SK-MEL-5 (cell line): ENCODE measurements around the gene FRS3. TPM values are rescaled to one million over a fixed set of nuclear protein-coding genes. Genes with fewer than 3 reads are reported as not detected.

Experiments
- DNase-seq: peaks from one replicate; pipeline ENCODE4 v3.0.0-alpha.2; 2016; ENCODE audit warnings: low read depth, low spot score
- in situ Hi-C: cut with HindIII; loops from 2 replicates; pipeline ENCODE4 v1.10.0; 2016; ENCODE audit warnings: low sequenced_read_pairs, high pct_unique_total_duplicates, low pct_unique_long_range_greater_than_20kb
- small RNA-seq, 2 experiments: library from RNA; depleted of rRNA; stranded (forward); fragments of <200 nt; gene quantifications; one replicate each; pipeline ENCODE3, GENCODE V24; 2014
- total RNA-seq: library from RNA; depleted of rRNA; stranded (reverse); fragments of >200 nt; shearing (Covaris generic); gene quantifications from 2 replicates; pipeline ENCODE4 v1.2.3, GENCODE V29; 2014; rRNA removed

The FRS3 gene
- total RNA-seq, 1 experiment from 2014 or later, result 0.61 TPM

- peak; percentile 46 for DNase-seq
Measured at GRCh38 chr6:41723530-41724227, 56.0 kb downstream of the FRS3 start.

GRCh38 chr6:41722969-41723529 lies 56.7 kb downstream of the FRS3 start:
- in situ Hi-C loops, result no loop called here
- DNase-seq, result no peak

More at GRCh38 chr6:41723530-41724227, 56.0 kb downstream of the FRS3 start:
- in situ Hi-C loops, result no loop called here

- in situ Hi-C loops, result no loop called here
- no peak for DNase-seq
Measured at GRCh38 chr6:41721414-41721813, 58.3 kb downstream of the FRS3 start.

- in situ Hi-C loops, result no loop called here
- no peak for DNase-seq
Measured at GRCh38 chr6:41720783-41721182, 58.9 kb downstream of the FRS3 start.

- peak; percentile 55 for DNase-seq
- in situ Hi-C loops, result no loop called here
Measured at GRCh38 chr6:41720262-41720620, 59.5 kb downstream of the FRS3 start.

Small RNA genes within 50 kb of the gene (small RNA-seq; reads per million reads assigned to genes)
- gene AL365205.2, result 0 reads per million in 2 experiments
- 0 reads per million in 2 experiments for gene AL365205.3

Other genes with a start within 250 kb of the FRS3 start
- gene FOXP4, start 233.5 kb downstream of the FRS3 start, total RNA-seq, result 1.2 and 1.5 TPM in 2 replicates
- 0.21 TPM in 2 replicates for gene MDFI, start 141.4 kb downstream of the FRS3 start, total RNA-seq
- gene TFEB, start 44.3 kb downstream of the FRS3 start, total RNA-seq, result 1.9 and 3.7 TPM in 2 replicates
- gene PGC, start 32.5 kb downstream of the FRS3 start, total RNA-seq, result not detected in 2 replicates
- not detected in 2 replicates for gene PRICKLE4, start 882 bp upstream of the FRS3 start, total RNA-seq
- 164 and 236 TPM in 2 replicates for gene TOMM6, start 7.8 kb upstream of the FRS3 start, total RNA-seq
- 0.85 and 1.8 TPM in 2 replicates for gene USP49, start 115.5 kb upstream of the FRS3 start, total RNA-seq
- 19.5 and 21.1 TPM in 2 replicates for gene MED20, start 141.2 kb upstream of the FRS3 start, total RNA-seq
- 23.0 and 24.3 TPM in 2 replicates for gene BYSL, start 141.6 kb upstream of the FRS3 start, total RNA-seq
- 26.9 and 31.8 TPM in 2 replicates for gene CCND3, start 161.9 kb upstream of the FRS3 start, total RNA-seq